T-helper 9 cell (primary cell): ENCODE results near the gene ZNF300.
"Not testable (repeated sequence)": the region's sequence is repeated elsewhere in the genome, so short reads cannot be mapped to it uniquely, and the experiment has no call there.

Source experiments
- DNase-seq: peaks from one replicate; pipeline ENCODE4 v3.0.0-alpha.2; 2020
- total RNA-seq, 2 donors: gene quantifications; one replicate each; lab custom pipeline; 2026; lab: John Stamatoyannopoulos, UW

Gene ZNF300
- total RNA-seq = 0.72 to 4.5 reads per million in 2 donors

DNA sequence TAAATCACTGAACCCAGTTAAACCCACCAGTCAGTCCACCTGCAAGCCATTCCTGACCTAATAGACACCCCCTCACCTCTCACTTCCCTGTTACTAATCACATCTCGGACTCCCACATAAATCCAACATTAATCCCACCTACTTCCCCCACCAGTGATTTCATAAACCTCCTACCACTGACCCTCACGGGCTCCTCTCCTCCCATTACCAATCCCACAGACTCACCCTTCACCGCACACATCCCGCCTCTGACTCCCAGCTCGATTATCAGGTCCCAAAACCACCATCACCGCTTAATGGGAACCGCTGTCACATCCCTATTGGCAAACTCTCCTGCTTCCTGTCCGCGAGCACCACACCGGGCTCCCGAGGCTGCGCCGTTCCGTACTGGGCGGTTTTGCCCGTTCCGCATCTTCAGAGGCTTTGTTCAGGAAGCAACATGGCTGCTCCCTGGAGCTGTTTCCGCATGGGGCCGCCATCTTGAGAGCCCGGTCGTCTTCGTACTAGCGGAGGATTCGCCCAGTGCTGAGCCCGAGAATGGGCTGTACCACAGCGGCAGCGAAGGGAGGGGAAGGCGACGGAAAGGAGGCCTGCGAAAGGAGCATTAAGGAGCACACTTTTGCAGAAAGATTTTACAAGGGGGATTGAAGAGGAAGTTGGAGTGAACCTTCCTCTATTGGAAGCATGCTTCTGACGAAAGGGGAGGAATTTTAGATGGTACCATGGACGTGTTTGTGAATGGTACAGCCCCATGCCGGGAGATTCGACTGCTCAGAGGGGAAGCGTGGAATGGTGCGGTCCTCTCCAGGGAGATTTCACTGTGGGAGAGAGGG is at the start of gene ZNF300:
TSS of gene ZNF300 (minus strand) at position 502 of the 833 bp plus-strand sequence. CDS start 1,825 bp downstream, outside the sequence.
- DNase-seq = no peak

- DNase-seq = no peak
Measured at GRCh38 chr5:150948539-150948938, 43.8 kb upstream of the ZNF300 start.

DNA sequence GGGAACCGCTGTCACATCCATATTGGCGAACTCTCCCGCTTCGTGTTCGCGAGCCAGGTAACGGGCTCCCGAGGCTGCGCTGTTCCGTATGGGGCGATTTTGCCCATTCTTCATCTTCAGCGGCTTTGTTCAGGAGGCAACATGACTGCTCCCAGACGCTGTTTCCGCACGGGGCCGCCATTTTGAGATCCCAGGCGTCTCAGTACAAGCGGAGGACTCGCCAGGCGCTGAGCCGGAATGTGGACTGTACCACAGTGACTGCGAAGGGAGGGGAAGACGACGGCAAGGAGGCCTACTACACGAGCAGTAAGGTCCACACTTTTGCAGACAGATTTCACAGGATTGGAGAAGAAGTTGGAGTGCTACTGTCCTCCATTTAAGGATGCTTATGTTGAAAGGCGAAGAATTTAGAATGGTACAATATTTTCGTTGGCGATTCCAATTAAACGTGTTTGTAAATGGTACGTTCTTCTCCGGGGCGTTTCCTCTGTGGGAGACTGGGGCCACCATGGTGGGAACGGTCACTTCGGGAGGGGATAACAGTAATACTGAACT is 41.6 kb upstream of the ZNF300 start:
- DNase-seq = no peak

DNA sequence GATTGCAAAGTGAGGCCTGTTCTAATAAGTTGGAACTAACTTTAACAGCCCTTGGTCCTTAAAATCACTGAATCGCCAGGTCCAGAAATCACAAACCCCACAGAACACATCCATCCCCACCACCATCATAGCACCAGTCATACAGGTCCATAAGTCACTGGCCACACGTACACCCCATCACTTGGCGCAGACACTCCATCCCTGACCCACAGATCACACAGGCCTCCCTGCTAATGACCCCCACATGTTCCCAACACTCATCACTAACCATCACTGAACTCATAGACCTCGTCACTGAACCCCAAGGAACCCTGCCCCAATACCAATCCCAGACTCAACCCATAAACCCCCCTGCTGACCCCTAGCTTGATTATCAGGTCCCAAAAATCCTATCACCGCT is 41.2 kb upstream of the ZNF300 start:
- DNase-seq = no peak

GRCh38 chr5:150945486-150945885 is 40.7 kb upstream of the ZNF300 start:
- no peak for DNase-seq

DNA sequence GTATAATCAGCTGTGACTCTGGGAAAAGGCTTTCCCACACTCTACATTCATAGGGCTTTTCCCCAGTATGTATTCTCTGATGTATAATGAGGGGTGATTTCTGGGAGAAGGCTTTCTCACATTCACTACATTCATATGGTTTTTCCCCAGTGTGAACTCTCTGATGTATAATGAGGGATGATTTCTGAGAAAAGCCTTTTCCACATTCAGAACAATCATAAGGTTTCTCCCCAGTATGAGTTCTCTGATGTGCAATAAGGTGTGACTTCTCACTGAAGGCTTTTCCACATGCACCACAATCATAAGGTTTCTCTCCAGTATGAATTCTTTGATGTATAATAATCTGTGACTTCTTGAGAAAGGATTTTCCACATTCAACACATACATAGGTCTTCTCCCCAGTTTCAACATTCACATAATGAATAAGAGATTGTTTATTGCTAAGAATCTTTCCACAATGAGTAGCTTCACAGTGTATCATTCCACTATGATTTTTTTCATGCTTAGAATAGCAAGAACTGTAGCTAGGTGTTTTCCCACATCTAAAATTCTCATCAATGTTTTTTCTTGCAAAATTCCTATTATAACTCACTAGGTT is 26.7 kb upstream of the ZNF300 start:
- DNase-seq = no peak

DNA sequence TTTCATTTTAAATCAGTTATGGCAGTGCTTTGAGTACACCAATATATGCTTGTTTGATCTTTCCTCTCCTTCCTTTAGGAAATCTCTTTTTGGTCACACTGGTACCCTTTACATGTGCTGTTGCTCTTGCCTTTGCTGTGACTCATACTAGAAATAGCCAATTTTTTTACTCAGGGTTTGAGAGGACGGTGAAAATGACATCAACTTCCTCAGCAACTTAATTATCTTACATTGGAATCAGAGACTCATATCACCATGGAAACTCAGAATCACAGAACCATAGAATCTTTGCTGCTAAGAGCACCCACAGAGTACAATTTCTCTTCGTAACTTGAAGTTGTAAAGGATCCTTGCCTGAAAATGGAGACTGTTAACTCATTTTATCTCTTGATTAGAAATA is 13.8 kb upstream of the ZNF300 start:
- DNase-seq = no peak

DNA sequence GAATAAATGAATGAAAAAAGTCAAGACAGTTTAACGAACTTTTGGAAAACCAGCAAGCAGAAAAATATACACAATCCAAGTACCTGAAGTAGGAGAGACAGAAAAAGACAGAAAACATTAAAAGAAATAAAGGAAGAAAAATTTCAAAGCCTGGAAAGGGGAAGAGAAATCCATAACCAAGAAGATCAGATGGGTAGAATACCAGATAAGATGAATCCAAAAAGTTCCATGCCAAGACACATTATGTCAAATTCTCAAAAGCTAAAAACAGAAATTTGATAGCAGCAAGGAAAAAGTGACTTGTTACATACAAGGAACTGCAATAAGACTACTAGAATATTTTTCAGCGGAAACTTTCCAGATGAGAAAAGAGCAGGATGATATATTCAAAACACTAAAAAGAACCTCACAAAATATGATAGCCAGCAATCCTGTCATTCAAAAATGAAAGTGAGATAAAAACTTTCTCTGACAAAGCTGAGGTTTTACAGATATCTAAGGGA is 7.6 kb upstream of the ZNF300 start:
- no peak for DNase-seq

DNA sequence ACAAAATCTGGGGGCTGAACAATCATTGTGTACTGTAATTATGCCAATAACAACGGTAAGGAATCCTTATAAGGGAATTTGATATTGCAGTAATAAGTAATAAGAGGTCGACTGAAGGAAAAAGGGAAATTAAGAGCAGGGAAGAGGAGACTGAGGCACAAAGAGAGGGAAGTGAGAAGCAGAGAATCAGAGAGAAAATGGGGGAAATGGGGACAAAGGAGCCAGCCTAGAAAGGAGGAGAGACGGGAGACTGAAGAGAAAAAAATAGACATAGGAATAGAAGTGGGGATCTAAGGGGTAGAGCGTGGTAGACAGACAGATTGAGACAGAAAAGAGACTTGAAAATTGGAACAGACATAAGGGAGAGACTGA is 518 bp upstream of the ZNF300 start:
- no peak for DNase-seq

DNA sequence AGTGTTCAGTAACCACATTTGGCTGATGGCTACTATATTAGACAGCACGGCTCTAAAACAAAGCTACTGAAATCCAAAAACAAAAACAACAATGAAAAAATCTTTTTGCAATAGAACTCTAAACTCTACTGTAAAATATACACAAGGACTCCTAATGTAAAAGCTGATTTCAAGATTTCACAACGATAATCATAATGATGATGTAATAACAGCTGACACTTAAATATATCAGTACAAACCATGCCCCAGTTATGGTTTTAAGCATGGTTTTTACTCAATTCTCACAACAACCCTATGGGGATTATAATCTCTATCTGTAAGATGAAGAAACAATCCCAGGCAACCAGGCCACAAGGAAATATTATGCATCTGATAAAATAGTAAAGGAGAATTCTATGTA is 3.3 kb downstream of the ZNF300 start:
- DNase-seq = no peak

DNA sequence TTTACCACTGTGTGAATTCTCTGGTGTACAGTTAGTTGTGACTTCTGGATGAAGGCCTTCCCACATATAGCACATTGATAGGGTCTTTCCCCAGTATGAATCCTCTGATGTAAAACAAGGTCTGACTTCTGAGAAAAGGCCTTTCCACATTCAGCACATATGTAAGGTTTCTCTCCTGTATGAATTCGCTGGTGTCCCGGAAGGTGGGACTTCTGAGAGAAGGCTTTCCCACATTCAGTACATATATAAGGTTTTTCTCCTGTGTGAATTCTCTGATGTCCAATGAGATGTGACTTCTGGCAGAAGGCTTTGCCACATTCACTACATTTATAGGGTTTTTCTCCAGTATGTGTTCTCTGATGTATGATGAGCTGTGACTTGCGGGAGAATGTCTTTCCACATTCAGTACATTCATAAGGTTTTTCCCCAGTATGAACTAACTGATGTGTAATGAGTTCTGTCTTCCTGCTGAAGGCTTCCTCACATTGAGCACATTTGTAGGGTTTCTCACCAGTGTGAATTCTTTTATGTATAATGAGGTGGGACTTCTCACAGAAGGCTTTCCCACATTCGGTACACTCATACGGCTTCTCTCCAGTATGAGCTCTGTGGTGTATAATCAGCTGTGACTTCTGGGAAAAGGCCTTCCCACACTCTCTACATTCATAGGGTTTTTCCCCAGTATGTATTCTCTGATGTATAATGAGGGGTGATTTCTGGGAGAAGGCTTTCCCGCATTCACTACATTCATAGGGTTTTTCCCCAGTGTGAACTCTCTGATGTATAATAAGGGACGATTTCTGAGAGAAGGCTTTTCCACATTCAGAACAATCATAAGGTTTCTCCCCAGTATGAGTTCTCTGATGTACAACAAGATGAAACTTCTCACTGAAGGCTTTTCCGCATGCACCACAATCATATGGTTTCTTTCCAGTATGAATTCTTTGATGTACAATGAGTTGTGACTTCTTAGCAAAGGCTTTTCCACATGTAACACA is 9.1 kb downstream of the ZNF300 start:
- DNase-seq = no peak

- no peak for DNase-seq
Measured at GRCh38 chr5:150879358-150879757, 25.4 kb downstream of the ZNF300 start.

DNA sequence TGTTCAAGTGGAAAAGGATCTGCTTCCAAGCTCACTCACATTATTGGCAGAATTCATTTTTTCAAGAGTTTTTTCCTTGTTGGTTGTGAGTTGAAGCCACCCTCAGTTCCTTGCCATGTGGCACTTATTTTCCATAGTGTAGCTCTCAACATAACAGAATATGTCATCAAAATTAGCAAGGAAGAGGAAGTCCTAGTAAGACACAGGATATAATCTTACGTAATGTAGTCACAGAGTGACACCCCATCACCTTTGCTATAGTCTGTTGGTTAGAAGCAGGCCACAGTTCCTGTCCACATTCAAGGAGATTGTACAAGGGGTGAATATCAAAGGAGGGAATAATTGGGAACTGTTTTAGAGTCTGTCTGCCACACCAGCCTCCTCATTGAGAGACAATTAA is 42.7 kb downstream of the ZNF300 start:
- DNase-seq = no peak

GRCh38 chr5:150860246-150860821 is 44.4 kb downstream of the ZNF300 start:
- no peak for DNase-seq

DNA sequence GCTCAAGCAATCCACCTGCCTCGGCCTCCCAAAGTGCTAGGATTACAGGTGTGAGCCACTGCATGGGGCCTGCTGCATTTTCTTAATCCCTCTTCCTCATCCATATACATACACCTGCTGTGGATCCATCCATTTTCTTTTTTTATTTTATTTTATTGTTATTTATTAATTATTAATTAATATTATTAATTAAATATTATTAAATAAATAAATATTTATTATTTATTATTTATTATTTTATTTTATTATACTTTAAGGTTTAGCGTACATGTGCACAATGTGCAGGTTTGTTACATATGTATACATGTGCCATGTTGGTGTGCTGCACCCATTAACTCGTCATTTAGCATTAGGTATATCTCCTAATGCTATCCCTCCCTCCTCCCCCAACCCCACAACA is 48.1 kb downstream of the ZNF300 start:
- not testable (repeated sequence) for DNase-seq

DNA sequence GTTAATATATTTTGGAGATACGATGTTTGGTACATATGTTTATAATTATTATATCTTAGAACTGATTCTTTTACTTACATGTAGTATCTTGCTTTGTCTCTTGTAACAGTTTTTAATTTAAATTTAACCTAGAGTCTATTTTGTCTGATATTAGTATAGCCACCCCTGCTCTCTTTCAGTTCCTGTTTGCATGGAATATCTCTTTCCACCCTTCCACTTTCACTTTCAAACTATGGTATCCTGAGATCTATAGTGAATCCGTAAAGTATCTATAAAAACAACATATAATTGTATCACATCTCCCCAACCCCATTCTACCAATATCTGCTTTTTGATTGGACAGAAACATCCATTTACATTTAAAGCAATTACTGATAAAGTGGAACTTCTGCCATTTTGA is 51.2 kb downstream of the ZNF300 start:
- DNase-seq = no peak

DNA sequence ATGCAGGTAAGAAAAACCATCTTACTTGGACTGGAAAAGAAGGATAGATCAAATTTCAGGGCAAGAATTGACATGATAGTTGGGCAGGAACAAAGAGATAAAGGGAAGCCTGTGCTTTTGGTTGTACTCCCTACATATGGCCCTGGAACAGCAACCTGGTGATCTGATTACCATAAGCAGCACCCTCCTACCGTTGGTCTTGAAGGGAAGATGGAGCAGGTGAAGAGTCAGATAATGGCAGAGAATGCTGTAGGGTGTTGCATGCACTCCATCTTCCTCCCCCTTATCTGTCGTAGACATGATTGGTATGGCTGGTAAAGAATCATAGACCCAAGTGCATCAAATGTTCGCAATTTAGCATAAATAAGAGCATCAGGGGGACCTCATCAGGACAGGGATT is 53.7 kb downstream of the ZNF300 start:
- no peak for DNase-seq

GRCh38 chr5:150848271-150848670 is 56.5 kb downstream of the ZNF300 start:
- DNase-seq = no peak

GRCh38 chr5:150847334-150847695 is 57.5 kb downstream of the ZNF300 start:
- no peak for DNase-seq

DNA sequence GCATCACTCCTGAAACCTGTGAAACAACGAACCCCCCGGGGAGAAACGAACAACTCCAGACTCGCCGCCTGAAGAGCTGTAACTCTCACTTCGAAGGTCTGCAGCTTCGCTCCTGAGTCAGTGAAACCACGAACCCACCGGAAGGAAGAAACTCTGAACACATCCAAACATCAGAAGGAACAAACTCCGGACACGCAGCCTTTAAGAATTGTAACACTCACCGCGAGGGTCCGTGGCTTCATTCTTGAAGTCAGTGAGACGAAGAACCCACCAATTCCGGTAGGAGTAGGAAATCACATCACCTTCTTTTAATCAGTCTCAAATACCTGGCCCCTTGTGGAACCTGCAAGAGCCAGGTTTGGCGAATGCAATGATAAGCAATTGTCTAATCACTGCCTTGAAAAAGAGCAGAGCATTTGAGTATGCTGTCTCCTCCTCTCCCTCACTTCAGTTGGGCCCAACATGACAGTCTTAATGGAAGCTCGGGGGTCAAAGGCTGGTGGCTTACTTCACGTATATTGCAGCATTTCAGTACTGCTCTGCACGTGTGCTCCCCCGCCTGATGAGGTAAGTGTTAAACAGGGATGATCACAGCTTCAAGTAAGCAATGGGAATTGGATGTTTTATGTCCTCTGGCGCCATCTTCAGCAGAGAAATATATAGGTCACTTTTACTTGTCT is 58.0 kb downstream of the ZNF300 start:
- DNase-seq = peak; percentile 37

DNA sequence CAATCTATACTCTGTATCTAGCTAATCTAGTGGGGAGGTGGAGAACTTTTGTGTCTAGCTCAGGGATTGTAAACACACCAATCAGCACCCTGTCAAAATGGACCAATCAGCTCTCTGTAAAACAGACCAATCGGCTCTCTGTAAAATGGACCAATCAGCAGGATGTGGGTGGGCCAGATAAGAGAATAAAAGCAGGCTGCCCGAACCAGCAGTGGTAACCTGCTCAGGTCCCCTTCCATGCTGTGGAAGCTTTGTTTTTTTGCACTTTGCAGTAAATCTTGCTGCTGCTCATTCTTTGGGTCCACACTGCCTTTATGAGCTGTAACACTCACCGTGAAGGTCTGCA is 58.5 kb downstream of the ZNF300 start, which contains the start of gene IRGM:
TSS of gene IRGM (plus strand) at position 214 of the 346 bp plus-strand sequence. CDS start 1,603 bp downstream, outside the sequence.
- DNase-seq = not testable (repeated sequence)
